Stimulated activated CD4-positive, alpha-beta T cell treated with anti-CD3 and anti-CD28 coated beads, Interleukin-2, amount 100 ng/mL, for 4 hours (primary cell): ENCODE measurements around the gene IL20.

Source experiments
- DNase-seq: peaks from one replicate; pipeline ENCODE4 v3.0.0-alpha.2; 2020; ENCODE audit warnings: low read depth

The IL20 gene

GRCh38 chr1:206904423-206905142, 39.2 kb downstream of the IL20 start:
- no peak for DNase-seq

GRCh38 chr1:206905295-206906164, 40.1 kb downstream of the IL20 start:
- peak; percentile 54 for DNase-seq

GRCh38 chr1:206907304-206907991, 42.0 kb downstream of the IL20 start:
- no peak for DNase-seq

- no peak for DNase-seq
Observed at GRCh38 chr1:206908038-206908437, 42.6 kb downstream of the IL20 start.

- no peak for DNase-seq
Observed at GRCh38 chr1:206909161-206909882, 43.9 kb downstream of the IL20 start.

- no peak for DNase-seq
Observed at GRCh38 chr1:206909883-206910318, 44.5 kb downstream of the IL20 start.

- no peak for DNase-seq
Observed at GRCh38 chr1:206911064-206911663, 45.7 kb downstream of the IL20 start.

GRCh38 chr1:206912445-206913095, 47.1 kb downstream of the IL20 start:
- DNase-seq = no peak

GRCh38 chr1:206913766-206914537, 48.5 kb downstream of the IL20 start:
- DNase-seq = no peak

- no peak for DNase-seq
Observed at GRCh38 chr1:206915030-206915735, 49.8 kb downstream of the IL20 start.

- DNase-seq = no peak
Observed at GRCh38 chr1:206916000-206916709, 50.7 kb downstream of the IL20 start.

GRCh38 chr1:206918076-206918475, 52.7 kb downstream of the IL20 start:
- no peak for DNase-seq
